Mesothelial cell of epicardium (in vitro differentiated cells): ENCODE data around the gene PLEKHA5. TPM values are rescaled to one million over a fixed set of nuclear protein-coding genes. Genes with fewer than 3 reads are reported as not detected.
A peak's percentile ranks its signal among the peaks of the same experiment; 100 is the strongest.
"Not testable (repeated sequence)": the region's sequence is repeated elsewhere in the genome, so short reads cannot be mapped to it uniquely, and the experiment has no call there.

Experiments
- DNase-seq, 2 experiments: peaks; one replicate each; pipeline ENCODE4 v3.0.0; 2021; ENCODE audit warnings: low spot score in 2 of 2; ENCODE audit not compliant: unreplicated experiment in 2 of 2
- H3K27ac Mint-ChIP-seq: 2 replicates; pipeline ENCODE4 v1.8.0; 2021; ENCODE audit warnings: mixed read lengths
- H3K27me3 Mint-ChIP-seq: 2 replicates; pipeline ENCODE4 v1.8.0; 2021; ENCODE audit warnings: low read depth, mixed read lengths
- H3K36me3 Mint-ChIP-seq: 2 replicates; pipeline ENCODE4 v1.8.0; 2021; ENCODE audit warnings: mixed read lengths
- H3K4me1 Mint-ChIP-seq: 2 replicates; pipeline ENCODE4 v1.8.0; 2021; ENCODE audit warnings: mixed read lengths
- H3K4me3 Mint-ChIP-seq: 2 replicates; pipeline ENCODE4 v1.8.0; 2021; ENCODE audit warnings: mild to moderate bottlenecking, moderate library complexity, mixed read lengths
- H3K9me3 Mint-ChIP-seq: 2 replicates; pipeline ENCODE4 v1.8.0; 2021; ENCODE audit warnings: mixed read lengths
- total RNA-seq: library from RNA; stranded (reverse); gene quantifications from 3 replicates; pipeline ENCODE4 v1.2.1, GENCODE V29; 2021
- TF ChIP-seq, protein P1 (sequence below): fragments of 200-600 bp; sonication (generic); IDR thresholded peaks from one replicate; pipeline ENCODE4 v1.5.0; 2021; ENCODE audit warnings: antibody characterized with exemption; ENCODE audit not compliant: unreplicated experiment

Gene PLEKHA5
- total RNA-seq, 1 donor from 2014 or later = 52.0 TPM

DNA sequence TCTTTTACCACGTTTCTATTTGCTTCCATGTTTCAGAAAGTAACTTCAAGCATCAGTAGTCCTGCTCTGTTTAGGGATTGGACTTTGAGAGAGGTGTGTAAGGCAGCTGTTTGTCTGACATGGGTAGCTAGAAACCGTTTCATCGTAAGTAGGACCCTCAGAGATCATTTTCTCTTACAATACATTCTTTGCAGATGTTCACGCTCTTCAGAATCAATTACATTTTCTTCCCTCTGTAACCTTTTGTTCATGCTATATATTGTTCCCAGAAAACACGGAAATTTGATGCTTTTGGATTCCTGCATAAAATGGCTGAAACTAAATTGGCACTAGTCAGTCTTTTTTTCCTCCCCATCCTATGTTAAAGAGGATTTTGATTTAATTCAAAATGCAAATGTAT lies 247.2 kb downstream of the PLEKHA5 start:
- DNase-seq = no peak
- H3K27ac Mint-ChIP-seq = no peak overlapping the region
- TF ChIP-seq, protein P1, sequence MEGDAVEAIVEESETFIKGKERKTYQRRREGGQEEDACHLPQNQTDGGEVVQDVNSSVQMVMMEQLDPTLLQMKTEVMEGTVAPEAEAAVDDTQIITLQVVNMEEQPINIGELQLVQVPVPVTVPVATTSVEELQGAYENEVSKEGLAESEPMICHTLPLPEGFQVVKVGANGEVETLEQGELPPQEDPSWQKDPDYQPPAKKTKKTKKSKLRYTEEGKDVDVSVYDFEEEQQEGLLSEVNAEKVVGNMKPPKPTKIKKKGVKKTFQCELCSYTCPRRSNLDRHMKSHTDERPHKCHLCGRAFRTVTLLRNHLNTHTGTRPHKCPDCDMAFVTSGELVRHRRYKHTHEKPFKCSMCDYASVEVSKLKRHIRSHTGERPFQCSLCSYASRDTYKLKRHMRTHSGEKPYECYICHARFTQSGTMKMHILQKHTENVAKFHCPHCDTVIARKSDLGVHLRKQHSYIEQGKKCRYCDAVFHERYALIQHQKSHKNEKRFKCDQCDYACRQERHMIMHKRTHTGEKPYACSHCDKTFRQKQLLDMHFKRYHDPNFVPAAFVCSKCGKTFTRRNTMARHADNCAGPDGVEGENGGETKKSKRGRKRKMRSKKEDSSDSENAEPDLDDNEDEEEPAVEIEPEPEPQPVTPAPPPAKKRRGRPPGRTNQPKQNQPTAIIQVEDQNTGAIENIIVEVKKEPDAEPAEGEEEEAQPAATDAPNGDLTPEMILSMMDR = no peak
- no peaks in the 10 kb centered on the region for H3K27me3 Mint-ChIP-seq
- no peak overlapping the region for H3K4me3 Mint-ChIP-seq
- peaks cover 35% of the 10 kb centered on the region for H3K36me3 Mint-ChIP-seq
- H3K9me3 Mint-ChIP-seq = peaks cover 4% of the 10 kb centered on the region
- no peaks in the 10 kb centered on the region for H3K4me1 Mint-ChIP-seq

DNA sequence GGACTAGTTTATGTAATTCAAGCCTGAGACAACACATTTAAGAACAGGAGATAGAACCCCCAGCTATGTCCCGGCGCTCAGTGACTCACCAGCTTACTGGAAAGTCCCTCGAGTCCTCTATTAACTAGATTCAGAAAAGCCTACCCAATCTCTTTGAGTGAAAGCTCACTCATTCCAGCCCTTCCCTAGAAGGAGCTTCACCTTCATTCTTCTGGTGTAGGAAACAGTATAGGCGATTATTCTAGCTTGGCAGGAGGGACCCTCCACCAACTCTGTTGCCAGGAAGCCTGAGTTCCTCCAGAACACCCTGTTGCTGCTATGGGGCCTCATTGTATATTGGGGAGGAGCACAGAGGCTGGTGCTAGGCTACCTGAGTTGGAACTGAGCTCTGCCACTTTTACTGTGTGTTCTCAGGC lies 252.6 kb downstream of the PLEKHA5 start:
- H3K9me3 Mint-ChIP-seq = no peaks in the 10 kb centered on the region
- peaks cover 12% of the 10 kb centered on the region for H3K36me3 Mint-ChIP-seq
- no peaks in the 10 kb centered on the region for H3K27me3 Mint-ChIP-seq
- DNase-seq = no peak
- H3K4me1 Mint-ChIP-seq = peaks cover 3% of the 10 kb centered on the region
- H3K4me3 Mint-ChIP-seq = no peak overlapping the region
- no peak overlapping the region for H3K27ac Mint-ChIP-seq
- TF ChIP-seq, protein P1 = no peak

DNA sequence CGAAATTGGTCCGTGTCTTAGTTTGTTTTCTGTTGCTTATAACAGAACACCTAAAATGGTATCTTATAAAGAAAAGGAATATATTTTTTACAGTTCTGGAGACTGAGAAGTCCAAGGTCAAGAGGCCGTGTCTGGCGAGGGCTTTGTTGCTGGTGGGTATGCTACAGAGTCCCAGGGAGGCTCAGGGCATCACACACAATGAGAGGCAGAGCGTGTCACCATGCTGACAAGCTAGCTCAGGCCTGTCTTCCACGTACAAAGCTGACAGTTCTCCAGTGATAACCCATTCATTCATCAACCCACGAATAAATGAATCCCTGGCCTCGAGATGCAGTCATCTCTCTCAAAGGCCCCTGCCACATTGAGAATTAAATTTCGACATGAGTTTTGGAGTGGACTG lies 253.0 kb downstream of the PLEKHA5 start:
- Mint-ChIP-seq H3K4me1 (peaks cover 6% of the 10 kb centered on the region), H3K27ac (no peak overlapping the region), H3K4me3 (no peak overlapping the region), H3K27me3 (no peaks in the 10 kb centered on the region), H3K9me3 (no peaks in the 10 kb centered on the region), H3K36me3 (peaks cover 12% of the 10 kb centered on the region)
- DNase-seq = no peak
- TF ChIP-seq, protein P1 = no peak

DNA sequence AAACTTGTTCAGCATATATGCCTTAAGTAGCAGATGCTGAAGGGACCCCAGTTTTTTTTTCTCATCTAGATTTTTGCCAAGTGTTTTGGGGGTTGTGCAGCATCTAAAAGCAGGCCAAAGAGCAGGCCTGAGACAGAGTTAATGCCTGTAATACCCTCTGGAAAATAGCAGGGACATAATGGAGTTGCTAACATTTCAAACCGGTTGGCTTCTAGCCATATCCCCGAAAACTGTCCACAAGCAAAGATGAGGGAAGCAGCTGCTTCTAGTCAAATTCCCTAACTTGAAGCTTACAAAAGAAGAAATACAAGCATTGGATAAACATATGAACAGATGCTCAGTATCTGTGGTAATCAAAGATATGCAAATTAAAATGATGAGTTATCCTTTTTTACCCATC lies 257.6 kb downstream of the PLEKHA5 start:
- no peak for DNase-seq
- TF ChIP-seq, protein P1 = no peak
- Mint-ChIP-seq H3K27ac (peak overlapping the region; percentile 32), H3K36me3 (no peaks in the 10 kb centered on the region), H3K27me3 (no peaks in the 10 kb centered on the region), H3K9me3 (no peaks in the 10 kb centered on the region), H3K4me1 (peaks cover 29% of the 10 kb centered on the region), H3K4me3 (no peak overlapping the region)

DNA sequence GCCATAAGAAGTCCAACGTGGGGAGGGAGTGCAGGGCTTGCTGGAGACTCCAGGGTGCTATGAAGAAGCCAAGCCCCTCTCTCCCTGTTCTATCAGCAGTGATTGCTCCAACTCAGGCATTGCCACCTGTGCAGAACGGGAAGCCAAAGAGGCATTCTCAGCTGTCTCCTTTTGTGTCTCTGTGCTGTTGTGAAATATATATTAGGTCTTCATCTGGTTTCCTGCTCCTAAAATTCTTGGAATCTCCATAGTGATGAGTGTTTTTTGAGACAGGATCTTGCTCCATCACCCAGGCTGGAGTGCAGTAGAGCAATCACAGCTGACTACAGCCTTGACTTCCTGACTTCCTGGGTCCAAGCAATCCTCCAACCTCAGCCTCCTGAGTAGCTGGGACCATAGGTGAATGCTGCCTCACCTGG lies 258.6 kb downstream of the PLEKHA5 start:
- no peaks in the 10 kb centered on the region for H3K36me3 Mint-ChIP-seq
- H3K9me3 Mint-ChIP-seq = no peaks in the 10 kb centered on the region
- no peak overlapping the region for H3K4me3 Mint-ChIP-seq
- H3K27ac Mint-ChIP-seq = peak overlapping the region; percentile 2
- H3K27me3 Mint-ChIP-seq = no peaks in the 10 kb centered on the region
- H3K4me1 Mint-ChIP-seq = peaks cover 29% of the 10 kb centered on the region
- no peak for DNase-seq
- TF ChIP-seq, protein P1 = no peak

DNA sequence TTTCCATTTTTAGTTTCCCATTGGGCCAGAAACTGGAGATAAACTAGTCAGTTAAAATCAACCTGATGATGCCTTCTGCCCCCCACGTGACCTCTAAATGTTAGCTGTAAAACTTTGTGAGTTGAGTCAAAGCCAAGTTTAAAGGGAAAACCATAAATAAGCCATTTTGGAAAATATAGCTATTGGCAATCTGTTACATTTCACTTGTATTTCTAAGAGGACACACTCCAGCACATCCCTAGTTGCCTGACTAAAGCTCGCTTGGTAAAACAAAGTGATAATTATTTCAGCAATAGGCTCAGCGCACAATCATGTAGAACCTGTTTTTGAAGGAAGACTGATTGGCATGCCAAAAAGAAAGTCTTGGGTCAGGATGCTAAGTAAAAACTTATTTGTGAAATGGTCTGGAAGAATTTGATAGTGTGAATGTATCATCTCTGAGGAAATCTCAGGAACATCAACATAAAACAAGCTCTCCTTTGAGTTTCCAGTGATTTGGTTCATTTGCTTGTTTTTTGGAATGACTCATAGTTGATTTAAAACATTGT lies 260.6 kb downstream of the PLEKHA5 start:
- no peak overlapping the region for H3K4me3 Mint-ChIP-seq
- H3K9me3 Mint-ChIP-seq = no peaks in the 10 kb centered on the region
- no peak for DNase-seq
- TF ChIP-seq, protein P1 = no peak
- peak overlapping the region; percentile 17 for H3K27ac Mint-ChIP-seq
- no peaks in the 10 kb centered on the region for H3K27me3 Mint-ChIP-seq
- no peaks in the 10 kb centered on the region for H3K36me3 Mint-ChIP-seq
- H3K4me1 Mint-ChIP-seq = peaks cover 29% of the 10 kb centered on the region

DNA sequence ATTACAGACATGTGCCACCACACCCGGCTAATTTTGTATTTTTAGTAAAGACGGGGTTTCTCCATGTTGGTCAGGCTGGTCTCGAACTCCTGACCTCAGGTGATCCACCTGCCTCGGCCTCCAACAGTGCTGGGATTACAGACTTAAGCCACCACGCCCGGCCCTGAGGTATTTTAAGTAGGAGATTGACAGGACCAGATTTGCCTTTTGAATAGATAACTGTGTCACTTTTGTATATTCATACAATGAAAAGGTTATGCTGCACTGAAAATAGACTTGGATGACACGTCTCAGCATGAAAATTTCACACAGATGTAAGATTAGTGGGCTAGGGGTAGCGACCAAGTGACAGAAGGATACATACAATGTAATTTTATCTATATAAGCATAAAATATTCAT lies 263.1 kb downstream of the PLEKHA5 start:
- not testable (repeated sequence) for H3K4me3 Mint-ChIP-seq, DNase-seq
- H3K4me1 Mint-ChIP-seq = peaks cover 23% of the 10 kb centered on the region

More for the DNA sequence above, 263.1 kb downstream of the PLEKHA5 start:
- H3K9me3 Mint-ChIP-seq, H3K36me3 Mint-ChIP-seq, H3K27me3 Mint-ChIP-seq, H3K27ac Mint-ChIP-seq: not testable (repeated sequence)
